NT2/D1 (cell line): ENCODE results near the gene RUNX2.

Source experiments
- DNase-seq: peaks from one replicate; pipeline ENCODE4 v3.0.0-alpha.2; 2011; ENCODE audit warnings: low read depth, low spot score
- H3K27me3 ChIP-seq: 2 replicates; pipeline ENCODE4 v1.6.0; 2011; ENCODE audit warnings: mild to moderate bottlenecking; ENCODE audit not compliant: insufficient read length, insufficient read depth
- H3K36me3 ChIP-seq: 2 replicates; pipeline ENCODE4 v1.6.1; 2011; ENCODE audit warnings: mild to moderate bottlenecking, low read length, mixed read lengths; ENCODE audit not compliant: insufficient read depth, insufficient read length
- H3K4me1 ChIP-seq: 2 replicates; pipeline ENCODE4 v1.5.1; 2011; ENCODE audit not compliant: insufficient read depth, insufficient read length
- H3K4me3 ChIP-seq: 2 replicates; pipeline ENCODE4 v1.5.1; 2011; ENCODE audit warnings: low read depth; ENCODE audit not compliant: insufficient read length
- H3K9ac ChIP-seq: 2 replicates; pipeline ENCODE4 v1.6.0; 2011; ENCODE audit warnings: low read depth; ENCODE audit not compliant: insufficient read length
- H3K9me3 ChIP-seq: 2 replicates; pipeline ENCODE4 v1.5.1; 2011; ENCODE audit warnings: mild to moderate bottlenecking, low read length; ENCODE audit not compliant: insufficient read depth
- SUZ12 ChIP-seq: IDR thresholded peaks from 2 replicates; pipeline ENCODE4 v1.6.1; 2011; ENCODE audit not compliant: insufficient read length, insufficient read depth; ENCODE audit errors: extremely low read depth
- YY1 ChIP-seq: IDR thresholded peaks from 2 replicates; pipeline ENCODE4 v1.6.1; 2011; ENCODE audit not compliant: insufficient read length, insufficient read depth
- ZNF274 ChIP-seq: IDR thresholded peaks from 2 replicates; pipeline ENCODE4 v1.6.1; 2011; ENCODE audit warnings: mild to moderate bottlenecking, low read depth, low read length

Gene RUNX2

DNA sequence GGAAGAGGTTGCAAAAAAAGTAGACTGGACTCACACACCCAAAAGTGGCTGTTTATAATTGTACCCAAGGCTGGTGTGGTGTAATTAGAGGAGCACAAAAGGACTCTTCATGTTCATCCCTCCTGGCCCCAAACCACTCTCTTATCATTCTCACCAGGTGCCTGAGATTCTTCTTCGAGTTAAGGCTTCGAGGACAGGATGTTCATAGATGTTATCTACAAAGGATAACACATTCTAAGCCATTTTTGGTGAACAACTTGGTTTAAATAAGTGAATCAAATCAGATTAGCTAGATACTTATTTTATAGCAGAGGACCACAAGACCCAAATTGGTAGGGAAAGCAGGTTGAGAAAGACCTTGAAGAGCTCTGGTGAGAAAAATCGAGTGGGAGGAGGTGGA lies 122.7 kb downstream of the RUNX2 start:
- H3K9ac ChIP-seq, result no peak overlapping the region
- H3K4me3 ChIP-seq, result no peak overlapping the region
- H3K36me3 ChIP-seq, result peaks cover 27% of the 10 kb centered on the region
- peaks cover 2% of the 10 kb centered on the region for H3K4me1 ChIP-seq
- DNase-seq, result no peak
- H3K27me3 ChIP-seq, result no peaks in the 10 kb centered on the region
- no peak for TF ChIP-seq YY1
- no peak for TF ChIP-seq SUZ12
- TF ChIP-seq ZNF274, result no peak
- H3K9me3 ChIP-seq, result no peaks in the 10 kb centered on the region

DNA sequence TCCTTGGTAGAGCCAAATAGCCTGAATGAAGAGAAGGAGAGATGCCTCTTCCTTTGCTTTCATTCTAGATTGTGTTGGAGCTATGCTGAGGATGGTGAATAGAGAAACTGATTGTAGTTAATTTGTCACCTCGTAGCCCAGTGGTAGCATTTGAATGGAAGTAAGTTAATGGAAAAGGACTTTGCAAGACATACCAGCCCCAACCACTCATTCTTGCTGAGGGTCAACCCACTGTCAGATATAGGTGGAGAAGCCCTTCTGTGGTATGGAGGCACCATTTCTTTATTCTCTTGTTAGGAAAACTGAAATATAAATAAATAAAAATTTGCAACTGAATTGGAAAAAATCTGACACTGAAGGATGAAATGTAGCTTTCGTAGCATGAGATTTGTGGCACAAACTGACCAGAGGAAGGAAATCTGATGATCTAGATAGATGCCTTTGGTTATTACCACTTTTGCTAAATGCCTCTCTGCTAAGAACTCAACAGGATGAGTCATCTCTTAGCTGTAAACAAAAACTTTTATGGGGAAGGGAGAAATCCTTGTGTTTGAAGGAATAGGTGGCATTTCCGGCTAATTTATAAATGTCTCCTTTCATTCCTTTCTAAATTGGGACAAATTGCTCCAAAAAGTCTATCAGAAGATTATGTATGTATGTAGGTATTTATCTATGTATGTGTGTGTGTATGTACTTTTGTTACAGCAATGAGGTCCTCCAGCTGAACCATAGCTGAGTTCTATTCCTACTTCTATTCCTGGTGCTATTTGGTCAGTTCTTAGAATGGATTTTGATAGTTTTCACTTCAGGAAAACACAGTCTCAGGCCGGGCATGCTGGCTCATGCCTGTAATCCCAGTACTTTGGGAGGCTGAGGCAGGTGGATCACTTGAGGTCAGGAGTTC lies 126.1 kb downstream of the RUNX2 start:
- no peak for DNase-seq
- peaks cover 2% of the 10 kb centered on the region for H3K4me1 ChIP-seq

DNA sequence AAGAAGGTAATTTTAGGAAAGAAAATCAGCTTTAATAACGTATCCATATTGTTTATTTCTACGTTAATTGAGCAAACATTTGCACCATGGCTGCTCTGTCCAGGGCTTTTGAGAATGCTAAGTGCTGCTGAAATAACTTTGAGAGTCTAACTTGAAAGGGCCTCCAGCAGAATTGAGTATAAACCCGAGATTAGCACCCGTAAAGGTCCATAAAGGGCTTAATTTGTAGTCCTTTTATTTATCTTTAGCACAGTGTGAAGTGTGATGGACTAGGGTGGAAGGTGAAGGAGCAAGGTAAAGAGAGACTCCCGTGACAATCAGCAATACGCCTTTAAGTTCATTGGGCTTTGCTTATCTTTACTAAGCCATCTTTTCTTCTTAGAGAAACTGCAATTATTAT lies 127.3 kb downstream of the RUNX2 start:
- Histone ChIP-seq H3K27me3 (no peaks in the 10 kb centered on the region), H3K4me1 (peaks cover 2% of the 10 kb centered on the region), H3K36me3 (peaks cover 16% of the 10 kb centered on the region), H3K9ac (no peak overlapping the region), H3K4me3 (no peak overlapping the region), H3K9me3 (no peaks in the 10 kb centered on the region)
- no peak for DNase-seq
- no peak for TF ChIP-seq YY1
- no peak for TF ChIP-seq SUZ12
- TF ChIP-seq ZNF274, result no peak

More for the DNA sequence above, 126.1 kb downstream of the RUNX2 start:
- no peak overlapping the region for H3K4me3 ChIP-seq
- TF ChIP-seq YY1, result no peak
- no peak for TF ChIP-seq ZNF274
- no peak for TF ChIP-seq SUZ12
- peaks cover 18% of the 10 kb centered on the region for H3K36me3 ChIP-seq
- no peak overlapping the region for H3K9ac ChIP-seq
- H3K27me3 ChIP-seq, result no peaks in the 10 kb centered on the region
- no peaks in the 10 kb centered on the region for H3K9me3 ChIP-seq

DNA sequence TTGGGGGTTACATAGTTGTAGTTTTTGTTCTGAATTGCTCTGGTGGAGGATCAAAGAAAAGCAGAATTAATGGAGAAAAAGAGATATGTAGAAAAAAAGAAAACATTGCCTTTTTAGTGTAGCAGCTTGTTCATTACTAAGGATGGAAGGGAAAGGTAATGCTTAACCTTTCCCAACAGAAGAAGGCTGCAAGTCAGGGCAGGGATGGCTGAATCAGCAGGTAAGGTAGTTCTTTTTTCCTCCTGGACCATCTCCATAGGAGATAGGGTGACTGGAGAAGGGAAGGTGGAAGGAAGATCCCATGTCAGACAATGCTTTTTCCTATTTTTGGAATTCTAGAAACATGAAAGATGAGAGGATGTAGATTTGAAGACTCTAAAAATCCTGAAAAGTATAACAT lies 129.0 kb downstream of the RUNX2 start:
- Histone ChIP-seq H3K36me3 (peaks cover 10% of the 10 kb centered on the region), H3K4me3 (no peak overlapping the region), H3K4me1 (peaks cover 2% of the 10 kb centered on the region), H3K27me3 (no peaks in the 10 kb centered on the region), H3K9ac (no peak overlapping the region), H3K9me3 (no peaks in the 10 kb centered on the region)
- TF ChIP-seq ZNF274 (no peak), SUZ12 (no peak), YY1 (no peak)
- no peak for DNase-seq

DNA sequence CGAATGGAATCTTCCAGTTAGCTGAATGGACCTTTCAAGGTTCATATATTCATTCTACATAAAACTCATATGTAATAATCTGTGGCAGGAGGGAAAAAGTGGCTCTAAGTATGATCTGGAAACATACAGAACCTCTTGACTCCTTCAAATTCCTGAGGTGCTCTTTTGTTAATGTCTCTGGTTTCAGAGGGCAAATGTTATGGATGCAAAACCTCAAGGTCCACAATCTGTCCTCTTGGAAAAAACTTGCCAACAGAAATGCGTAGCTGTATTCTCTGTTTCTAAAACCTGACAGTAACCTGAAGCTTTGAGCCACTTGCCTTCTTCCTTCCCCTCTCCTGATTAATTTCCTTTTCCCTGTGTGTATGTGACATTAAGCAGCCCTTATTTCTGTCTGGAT lies 130.5 kb downstream of the RUNX2 start:
- no peak overlapping the region for H3K9ac ChIP-seq
- DNase-seq, result no peak
- H3K9me3 ChIP-seq, result no peaks in the 10 kb centered on the region
- no peaks in the 10 kb centered on the region for H3K27me3 ChIP-seq
- peaks cover 2% of the 10 kb centered on the region for H3K4me1 ChIP-seq
- TF ChIP-seq YY1, result no peak
- TF ChIP-seq SUZ12, result no peak
- H3K4me3 ChIP-seq, result no peak overlapping the region
- peaks cover 3% of the 10 kb centered on the region for H3K36me3 ChIP-seq

DNA sequence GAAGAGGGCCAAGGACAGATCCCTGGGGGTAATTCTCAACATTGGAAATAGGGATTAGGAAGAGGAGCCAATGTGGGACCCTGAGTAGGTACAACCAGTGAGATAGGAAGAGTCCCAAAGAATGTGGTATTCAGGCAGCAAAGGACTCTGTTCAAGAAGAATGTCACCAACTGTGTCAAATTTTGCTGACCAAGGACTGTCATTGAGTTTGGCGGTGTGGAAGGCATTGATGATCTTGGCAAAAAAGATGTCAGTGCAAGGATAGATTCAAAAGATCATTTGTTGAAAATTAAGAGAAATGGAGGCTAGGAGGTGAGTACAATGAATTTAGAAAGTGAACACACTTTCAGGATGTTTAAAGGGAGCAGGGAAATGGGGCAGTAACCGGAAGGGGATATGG lies 132.0 kb downstream of the RUNX2 start:
- Histone ChIP-seq H3K9ac (no peak overlapping the region), H3K36me3 (peaks cover 3% of the 10 kb centered on the region)
- TF ChIP-seq YY1 (no peak), ZNF274 (no peak), SUZ12 (no peak)

DNA sequence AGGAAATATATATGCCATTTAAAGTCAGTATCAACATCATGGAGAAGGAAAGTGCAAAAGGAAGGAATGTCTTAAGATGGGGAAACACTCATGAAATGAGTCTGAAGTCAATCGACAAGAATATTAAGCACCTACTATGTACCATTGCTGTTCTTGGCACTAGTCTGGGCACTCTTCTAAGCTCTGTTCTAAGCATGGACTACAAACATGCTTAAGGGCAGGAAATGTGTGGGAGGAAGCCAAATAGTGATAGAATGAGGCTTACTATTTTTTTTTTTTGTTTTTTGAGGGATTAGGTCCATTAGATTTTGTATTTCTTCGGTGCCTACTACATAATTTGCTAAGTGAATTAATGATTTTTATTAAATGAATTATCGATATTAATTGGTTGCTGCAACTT lies 133.4 kb downstream of the RUNX2 start:
- no peak for TF ChIP-seq ZNF274
- H3K9me3 ChIP-seq, result no peaks in the 10 kb centered on the region
- no peak overlapping the region for H3K9ac ChIP-seq
- H3K27me3 ChIP-seq, result no peaks in the 10 kb centered on the region
- peaks cover 6% of the 10 kb centered on the region for H3K36me3 ChIP-seq
- DNase-seq, result no peak
- H3K4me3 ChIP-seq, result no peak overlapping the region
- no peaks in the 10 kb centered on the region for H3K4me1 ChIP-seq

More for the DNA sequence above, 132.0 kb downstream of the RUNX2 start:
- Histone ChIP-seq H3K27me3 (no peaks in the 10 kb centered on the region), H3K4me1 (no peaks in the 10 kb centered on the region), H3K9me3 (no peaks in the 10 kb centered on the region), H3K4me3 (no peak overlapping the region)
- DNase-seq, result no peak
